GM12878 (cell line): Measurements from ENCODE around the gene AGPAT2. TPM values are rescaled to one million over a fixed set of nuclear protein-coding genes. Genes with fewer than 3 reads are reported as not detected.
A peak's percentile ranks its signal among the peaks of the same experiment; 100 is the strongest.

Source experiments
- CHD2 ChIP-seq: IDR thresholded peaks from 2 replicates; pipeline ENCODE4 v1.6.1; 2011; ENCODE audit warnings: low read depth, low read length, improper control_type of control experiment, borderline replicate concordance
- CTCF ChIP-seq, 3 experiments: IDR thresholded peaks in 2 of 3; conservative IDR thresholded peaks in 1 of 3; 2 replicates each; pipeline ENCODE4 v1.5.1; 2011; ENCODE audit warnings: low read depth in 3 of 3, low read length in 3 of 3, mild to moderate bottlenecking in 3 of 3, control low read depth in 2 of 3, moderate library complexity in 2 of 3, inconsistent platforms in 1 of 3, mixed read lengths in 1 of 3; ENCODE audit not compliant: control insufficient read depth in 2 of 3, insufficient read depth in 1 of 3; ENCODE audit errors: extremely low read depth in 1 of 3
- GATAD2B ChIP-seq: fragments of 450-650 bp; conservative IDR thresholded peaks from 2 replicates; pipeline ENCODE4 v1.6.1; 2017; ENCODE audit warnings: low read depth, mild to moderate bottlenecking, moderate library complexity
- HDGF ChIP-seq: fragments of 450-650 bp; IDR thresholded peaks from 2 replicates; pipeline ENCODE4 v1.6.1; 2016; ENCODE audit warnings: antibody characterized with exemption
- IKZF1 ChIP-seq: fragments of 450-650 bp; conservative IDR thresholded peaks from 2 replicates; pipeline ENCODE4 v1.6.1; 2017; ENCODE audit warnings: antibody characterized with exemption, mild to moderate bottlenecking
- IRF4 ChIP-seq: IDR thresholded peaks from 2 replicates; pipeline ENCODE4 v1.6.1; 2011; ENCODE audit warnings: low read depth, low read length
- LARP7 ChIP-seq: fragments of 450-650 bp; IDR thresholded peaks from 2 replicates; pipeline ENCODE4 v1.6.1; 2017; ENCODE audit warnings: mild to moderate bottlenecking
- RUNX3 ChIP-seq: IDR thresholded peaks from 2 replicates; pipeline ENCODE4 v1.6.1; 2012; ENCODE audit warnings: low read length, inconsistent platforms
- SMC3 ChIP-seq: IDR thresholded peaks from 2 replicates; pipeline ENCODE4 v1.6.1; 2011; ENCODE audit warnings: low read length, improper control_type of control experiment, borderline replicate concordance
- SREBF1 ChIP-seq: IDR thresholded peaks from 2 replicates; pipeline ENCODE4 v1.6.1; 2012; ENCODE audit warnings: mild to moderate bottlenecking, low read length
- TAF1 ChIP-seq: IDR thresholded peaks from 2 replicates; pipeline ENCODE4 v1.6.1; 2011; ENCODE audit warnings: mild to moderate bottlenecking, low read depth, low read length, borderline replicate concordance
- TBL1XR1 ChIP-seq: IDR thresholded peaks from 2 replicates; pipeline ENCODE4 v1.6.1; 2012; ENCODE audit warnings: low read depth, low read length, improper control_type of control experiment
- YY1 ChIP-seq: IDR thresholded peaks from 2 replicates; pipeline ENCODE4 v1.6.1; 2011; ENCODE audit warnings: low read depth, mild to moderate bottlenecking, low read length
- ZNF24 ChIP-seq: fragments of 450-650 bp; IDR thresholded peaks from 2 replicates; pipeline ENCODE4 v1.6.1; 2017; ENCODE audit warnings: antibody characterized with exemption, mild to moderate bottlenecking
- polyA plus RNA-seq, 11 experiments: library from polyadenylated mRNA; depleted of rRNA in 4 of 11; unstranded in 6 of 11; stranded (reverse) in 5 of 11; fragments of >200 nt; fragmentation: Nextera tagmentation in 4 of 11; fragmentation: Illumina TruSeq in 1 of 11; extraction: Ambion mirVana in 4 of 11; extraction: Trizol in 1 of 11; gene quantifications; 1 replicate in 1 of 11; 2 replicates in 10 of 11; pipeline versions ENCODE4 v1.2.1 to v1.2.3, GENCODE V29; 2011 to 2016; ENCODE audit warnings: inconsistent platforms in 2 of 11, missing spikeins in 2 of 11, low read depth in 1 of 11
- total RNA-seq, 4 experiments: library from RNA; depleted of rRNA in 3 of 4; stranded (reverse); fragments of >200 nt in 3 of 4; fragmentation: Illumina TruSeq in 1 of 4; extraction: Trizol in 1 of 4; gene quantifications; 2 replicates each; pipeline versions ENCODE4 v1.2.1 to v1.2.3, GENCODE V29; 2013 to 2021
- TF ChIP-seq, protein P1 (sequence below): fragments of 450-650 bp; IDR thresholded peaks from 2 replicates; pipeline ENCODE4 v1.6.1; 2016; ENCODE audit warnings: mild to moderate bottlenecking

The AGPAT2 gene
- total and polyA plus RNA-seq, 10 of the 15 experiments (the other 5 are each of a cell fraction or from before 2014, with no cell fraction given) = 0.10 to 28.5 (median 18.2) TPM

DNA sequence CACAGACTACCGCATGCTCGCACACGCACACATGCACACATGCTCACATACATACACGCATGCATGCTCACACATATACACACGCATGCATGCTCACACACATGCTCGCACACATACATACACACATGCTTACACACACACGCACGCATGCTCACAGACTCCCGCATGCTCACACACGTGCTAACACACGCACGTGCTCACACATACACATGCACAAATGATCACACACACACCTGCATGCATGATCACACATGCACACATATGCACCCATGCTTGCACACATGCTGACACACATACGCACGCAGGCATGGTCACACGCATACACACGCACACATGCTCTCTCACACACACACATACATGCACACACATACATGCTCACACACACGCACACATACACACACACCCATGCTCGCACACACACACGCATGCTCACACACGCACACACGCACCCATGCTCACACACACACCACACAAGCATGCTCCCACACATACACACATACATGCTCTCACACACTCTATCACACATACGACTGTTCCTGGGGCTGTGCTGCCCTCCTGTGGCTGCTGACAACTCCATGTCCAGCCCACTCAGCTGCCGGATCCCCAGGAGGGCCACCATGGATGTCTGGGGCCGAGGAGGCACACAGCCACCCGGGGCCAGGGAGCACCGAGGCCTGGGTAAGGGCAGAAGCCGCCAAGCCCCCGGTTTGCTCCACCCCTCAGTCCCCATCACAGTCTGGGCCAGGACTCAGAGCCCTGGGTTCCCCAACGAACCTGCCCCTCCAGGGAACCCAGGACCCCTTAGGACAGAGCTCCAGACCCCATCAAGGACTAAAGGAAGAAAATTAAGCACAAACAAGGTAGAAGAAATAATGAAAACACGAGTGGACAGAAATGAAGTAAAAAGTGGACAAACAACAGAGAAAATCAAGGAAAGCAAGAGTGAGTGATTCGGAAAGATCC, 55.9 kb downstream of the AGPAT2 start (continued):
- TF ChIP-seq, protein P1, sequence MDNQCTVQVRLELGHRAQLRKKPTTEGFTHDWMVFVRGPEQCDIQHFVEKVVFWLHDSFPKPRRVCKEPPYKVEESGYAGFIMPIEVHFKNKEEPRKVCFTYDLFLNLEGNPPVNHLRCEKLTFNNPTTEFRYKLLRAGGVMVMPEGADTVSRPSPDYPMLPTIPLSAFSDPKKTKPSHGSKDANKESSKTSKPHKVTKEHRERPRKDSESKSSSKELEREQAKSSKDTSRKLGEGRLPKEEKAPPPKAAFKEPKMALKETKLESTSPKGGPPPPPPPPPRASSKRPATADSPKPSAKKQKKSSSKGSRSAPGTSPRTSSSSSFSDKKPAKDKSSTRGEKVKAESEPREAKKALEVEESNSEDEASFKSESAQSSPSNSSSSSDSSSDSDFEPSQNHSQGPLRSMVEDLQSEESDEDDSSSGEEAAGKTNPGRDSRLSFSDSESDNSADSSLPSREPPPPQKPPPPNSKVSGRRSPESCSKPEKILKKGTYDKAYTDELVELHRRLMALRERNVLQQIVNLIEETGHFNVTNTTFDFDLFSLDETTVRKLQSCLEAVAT = 0 out of 2 replicates have a peak, but pooled peaks have one; percentile 49
- TF ChIP-seq IRF4 (peak; percentile 71), TBL1XR1 (no peak), SMC3 (peak; percentile 85), TAF1 (no peak), RUNX3 (peak; percentile 23; the same call in 1 of the 2 replicates), HDGF (peak; percentile 98), CTCF (IDR thresholded peaks at IDR 0.05 in 2 of 3, conservative IDR thresholded peaks at IDR 0.05 in 1 of 3; ENCODE audit: control insufficient read depth in 2 of 3, extremely low read depth in 1 of 3, insufficient read depth in 1 of 3, low read depth in 3 of 3, low read length in 3 of 3) (peak; percentile 72 to 89 (median 88)), IKZF1 (no peak), LARP7 (0 out of 2 replicates have a peak, but pooled peaks have one; percentile 34), GATAD2B (no peak), SREBF1 (no peak), YY1 (peak; percentile 77), ZNF24 (no peak), CHD2 (no peak)
- TF ChIP-seq, all 136 proteins: peak for 14
